Loucy (cell line): ENCODE data around the gene NR2C2AP.

ENCODE experiments used
- H2AFZ ChIP-seq: fragments of 200-600 bp; sonication (generic); 2 replicates; pipeline ENCODE4 v1.6.0; 2016; ENCODE audit warnings: antibody characterized with exemption, mild to moderate bottlenecking, low read length, moderate library complexity
- H3F3A ChIP-seq: fragments of 200-600 bp; 2 replicates; pipeline ENCODE4 v1.6.0; 2016; ENCODE audit warnings: antibody characterized with exemption, low read depth, mild to moderate bottlenecking
- H3K27me3 ChIP-seq: fragments of 200-600 bp; sonication (generic); 2 replicates; pipeline ENCODE4 v1.6.1; 2014; ENCODE audit warnings: low read length, mild to moderate bottlenecking; ENCODE audit not compliant: insufficient read depth, poor library complexity, severe bottlenecking
- H3K36me3 ChIP-seq: fragments of 200-600 bp; sonication (generic); 2 replicates; pipeline ENCODE4 v1.6.1; 2016; ENCODE audit warnings: low read length; ENCODE audit not compliant: insufficient read depth
- H3K4me1 ChIP-seq: fragments of 200-600 bp; sonication (generic); 2 replicates; pipeline ENCODE4 v1.5.1; 2014; ENCODE audit warnings: low read length, mild to moderate bottlenecking; ENCODE audit not compliant: insufficient read depth, poor library complexity, severe bottlenecking
- H3K4me2 ChIP-seq: fragments of 200-600 bp; sonication (generic); 2 replicates; pipeline ENCODE4 v1.6.0; 2014; ENCODE audit warnings: antibody characterized with exemption, low read length, low read depth, mild to moderate bottlenecking; ENCODE audit not compliant: poor library complexity, severe bottlenecking
- H3K4me3 ChIP-seq: fragments of 200-600 bp; sonication (generic); 2 replicates; pipeline ENCODE4 v1.5.1; 2014; ENCODE audit warnings: low read length, mild to moderate bottlenecking, mixed read lengths; ENCODE audit not compliant: poor library complexity, severe bottlenecking
- H3K79me2 ChIP-seq: fragments of 200-600 bp; sonication (generic); 2 replicates; pipeline ENCODE4 v1.6.1; 2014; ENCODE audit warnings: low read length; ENCODE audit not compliant: insufficient read depth
- H3K9ac ChIP-seq: fragments of 200-600 bp; sonication (generic); 2 replicates; pipeline ENCODE4 v1.6.0; 2014; ENCODE audit warnings: mild to moderate bottlenecking, low read depth, low read length, moderate library complexity; ENCODE audit not compliant: poor library complexity, severe bottlenecking
- H3K9me2 ChIP-seq: fragments of 200-600 bp; sonication (generic); replicated peaks from 2 replicates; pipeline ENCODE4 v1.6.1; 2016; ENCODE audit warnings: low read depth, low read length, mixed read lengths
- H3K9me3 ChIP-seq: fragments of 200-600 bp; sonication (generic); 2 replicates; pipeline ENCODE4 v1.6.1; 2014; ENCODE audit warnings: mild to moderate bottlenecking, antibody characterized with exemption, low read length, low read depth; ENCODE audit not compliant: insufficient read depth
- H4K20me1 ChIP-seq: fragments of 200-600 bp; sonication (generic); 2 replicates; pipeline ENCODE4 v1.6.0; 2014; ENCODE audit warnings: antibody characterized with exemption, low read length, mild to moderate bottlenecking; ENCODE audit not compliant: insufficient read depth, poor library complexity, severe bottlenecking
- CTCF ChIP-seq: fragments of 200-600 bp; sonication (generic); conservative IDR thresholded peaks from 2 replicates; pipeline ENCODE4 v1.5.1; 2014; ENCODE audit warnings: mild to moderate bottlenecking, antibody characterized with exemption, low read length
- EZH2phosphoT487 ChIP-seq: fragments of 200-600 bp; IDR thresholded peaks from 2 replicates; pipeline ENCODE4 v1.6.1; 2018; ENCODE audit warnings: antibody characterized with exemption, mild to moderate bottlenecking, moderate library complexity, borderline replicate concordance

The NR2C2AP gene

GRCh38 chr19:19213426-19214158 lies 10.4 kb upstream of the NR2C2AP start:
- H3K4me3 ChIP-seq = no peak overlapping the region
- H3K27me3 ChIP-seq = no peaks in the 10 kb centered on the region
- H3K4me2 ChIP-seq = no peak overlapping the region
- no peaks in the 10 kb centered on the region for H4K20me1 ChIP-seq
- H3K36me3 ChIP-seq = no peaks in the 10 kb centered on the region
- no peaks in the 10 kb centered on the region for H3K4me1 ChIP-seq
- no peaks in the 10 kb centered on the region for H3K9me3 ChIP-seq
- no peaks in the 10 kb centered on the region for H3F3A ChIP-seq
- H3K9ac ChIP-seq = no peak overlapping the region
- no peaks in the 10 kb centered on the region for H3K79me2 ChIP-seq
- TF ChIP-seq CTCF (no peak), EZH2phosphoT487 (no peak)
- no peaks in the 10 kb centered on the region for H3K9me2 ChIP-seq
- H2AFZ ChIP-seq = no peak overlapping the region

- no peaks in the 10 kb centered on the region for H3K9me3 ChIP-seq
- H3K4me2 ChIP-seq = no peak overlapping the region
- no peaks in the 10 kb centered on the region for H3K36me3 ChIP-seq
- no peaks in the 10 kb centered on the region for H4K20me1 ChIP-seq
- no peak overlapping the region for H3K9ac ChIP-seq
- no peaks in the 10 kb centered on the region for H3F3A ChIP-seq
- no peaks in the 10 kb centered on the region for H3K27me3 ChIP-seq
- TF ChIP-seq CTCF = no peak
- no peak for TF ChIP-seq EZH2phosphoT487
- no peak overlapping the region for H3K4me3 ChIP-seq
- H2AFZ ChIP-seq = no peak overlapping the region
- H3K9me2 ChIP-seq = no peaks in the 10 kb centered on the region
- no peaks in the 10 kb centered on the region for H3K79me2 ChIP-seq
- no peaks in the 10 kb centered on the region for H3K4me1 ChIP-seq
Observed at GRCh38 chr19:19212916-19213315, 9.7 kb upstream of the NR2C2AP start.

- TF ChIP-seq EZH2phosphoT487 (no peak), CTCF (no peak)
- Histone ChIP-seq H3F3A (no peaks in the 10 kb centered on the region), H2AFZ (no peak within 1 kb of the TSS), H3K9me2 (no peaks in the 10 kb centered on the region), H3K36me3 (no peaks in the 10 kb centered on the region), H3K9me3 (no peaks in the 10 kb centered on the region), H3K27me3 (no peaks in the 10 kb centered on the region), H4K20me1 (no peaks in the 10 kb centered on the region), H3K4me3 (no peak within 1 kb of the TSS), H3K4me2 (no peak within 1 kb of the TSS), H3K79me2 (no peaks in the 10 kb centered on the region), H3K4me1 (no peaks in the 10 kb centered on the region), H3K9ac (no peak within 1 kb of the TSS)
Observed at GRCh38 chr19:19211499-19212420, 8.5 kb upstream of the NR2C2AP start, which contains the start of gene NCAN. TSS of gene NCAN (plus strand) at chr19:19211958. CDS start at chr19:19216954, 4,996 bp downstream.
